MM.1S (cell line): ENCODE results near the gene SLC24A3.

Source experiments
- DNase-seq: peaks from one replicate; pipeline ENCODE4 v3.0.0-alpha.2; 2015
- H2AFZ ChIP-seq: fragments of 300-600 bp; sonication (generic); 2 replicates; pipeline ENCODE4 v1.6.0; 2016; ENCODE audit warnings: antibody characterized with exemption, low read length
- H3F3A ChIP-seq: fragments of 300-600 bp; sonication (generic); 2 replicates; pipeline ENCODE4 v1.6.1; 2016; ENCODE audit warnings: mild to moderate bottlenecking, antibody characterized with exemption, low read length, moderate library complexity, mixed read lengths; ENCODE audit not compliant: insufficient read depth
- H3K27ac ChIP-seq: fragments of 300-600 bp; sonication (generic); 2 replicates; pipeline ENCODE4 v1.5.1; 2016; ENCODE audit warnings: mild to moderate bottlenecking, low read length
- H3K27me3 ChIP-seq: fragments of 300-600 bp; sonication (generic); replicated peaks from 2 replicates; pipeline ENCODE4 v1.6.0; 2016; ENCODE audit warnings: low read length; ENCODE audit not compliant: insufficient read depth
- H3K36me3 ChIP-seq: fragments of 300-600 bp; sonication (generic); replicated peaks from 2 replicates; pipeline ENCODE4 v1.6.1; 2016; ENCODE audit warnings: mild to moderate bottlenecking, low read length, mixed read lengths; ENCODE audit not compliant: insufficient read depth
- H3K4me1 ChIP-seq: fragments of 300-600 bp; sonication (generic); 2 replicates; pipeline ENCODE4 v1.6.1; 2016; ENCODE audit warnings: low read length, mixed read lengths
- H3K4me2 ChIP-seq: fragments of 300-600 bp; sonication (generic); 2 replicates; pipeline ENCODE4 v1.6.0; 2016; ENCODE audit warnings: low read depth, low read length
- H3K4me3 ChIP-seq: fragments of 300-600 bp; sonication (generic); 2 replicates; pipeline ENCODE4 v1.5.1; 2016; ENCODE audit warnings: low read length, mixed read lengths
- H3K79me2 ChIP-seq: fragments of 300-600 bp; sonication (generic); 2 replicates; pipeline ENCODE4 v1.6.1; 2016; ENCODE audit warnings: mixed run types, low read length, mixed read lengths
- H3K9ac ChIP-seq: fragments of 300-600 bp; sonication (generic); 2 replicates; pipeline ENCODE4 v1.6.1; 2016; ENCODE audit warnings: low read length, mixed read lengths
- H3K9me2 ChIP-seq: fragments of 300-600 bp; sonication (generic); replicated peaks from 2 replicates; pipeline ENCODE4 v1.6.1; 2016; ENCODE audit warnings: mild to moderate bottlenecking, low read length, mixed read lengths; ENCODE audit not compliant: insufficient read depth
- H3K9me3 ChIP-seq: fragments of 300-600 bp; sonication (generic); replicated peaks from 2 replicates; pipeline ENCODE4 v1.6.1; 2016; ENCODE audit warnings: mild to moderate bottlenecking, low read length, mixed read lengths; ENCODE audit not compliant: insufficient read depth
- H4K20me1 ChIP-seq: fragments of 300-600 bp; sonication (generic); 2 replicates; pipeline ENCODE4 v1.6.1; 2016; ENCODE audit warnings: mild to moderate bottlenecking, low read length, moderate library complexity, mixed read lengths; ENCODE audit not compliant: insufficient read depth
- CTCF ChIP-seq: fragments of 300-600 bp; sonication (generic); IDR thresholded peaks from 2 replicates; pipeline ENCODE4 v1.5.1; 2016; ENCODE audit warnings: antibody characterized with exemption, low read length, mixed read lengths
- EZH2 ChIP-seq: fragments of 300-600 bp; sonication (generic); optimal IDR thresholded peaks from 2 replicates; pipeline ENCODE3; 2017; ENCODE audit warnings: low read depth, mild to moderate bottlenecking, antibody characterized with exemption, low read length, mixed read lengths
- EZH2phosphoT487 ChIP-seq: fragments of 300-600 bp; sonication (generic); IDR thresholded peaks from 2 replicates; pipeline ENCODE4 v1.6.1; 2018; ENCODE audit warnings: antibody characterized with exemption, low read length

SLC24A3 gene

GRCh38 chr20:19659448-19659847 lies 447.0 kb downstream of the SLC24A3 start:
- Histone ChIP-seq H3K9me3 (no peaks in the 10 kb centered on the region), H3K27ac (no peak overlapping the region), H3K79me2 (no peaks in the 10 kb centered on the region), H3K9me2 (no peaks in the 10 kb centered on the region), H2AFZ (no peak overlapping the region), H3K4me1 (peaks cover 13% of the 10 kb centered on the region), H3K27me3 (no peaks in the 10 kb centered on the region), H3K9ac (no peak overlapping the region), H3F3A (no peaks in the 10 kb centered on the region), H3K4me3 (no peak overlapping the region), H4K20me1 (no peaks in the 10 kb centered on the region), H3K36me3 (no peaks in the 10 kb centered on the region), H3K4me2 (no peak overlapping the region)
- no peak for DNase-seq
- no peak for TF ChIP-seq EZH2
- no peak for TF ChIP-seq EZH2phosphoT487
- TF ChIP-seq CTCF, result no peak

GRCh38 chr20:19660808-19661378 lies 448.5 kb downstream of the SLC24A3 start:
- no peak for TF ChIP-seq EZH2phosphoT487
- no peak for TF ChIP-seq CTCF
- no peak for TF ChIP-seq EZH2
- no peak overlapping the region for H3K4me2 ChIP-seq
- H3K27ac ChIP-seq, result no peak overlapping the region
- H3K9ac ChIP-seq, result no peak overlapping the region
- no peaks in the 10 kb centered on the region for H3K9me3 ChIP-seq
- no peak overlapping the region for H3K4me3 ChIP-seq
- no peaks in the 10 kb centered on the region for H3K79me2 ChIP-seq
- no peak overlapping the region for H2AFZ ChIP-seq
- no peak for DNase-seq
- no peaks in the 10 kb centered on the region for H4K20me1 ChIP-seq
- no peaks in the 10 kb centered on the region for H3K36me3 ChIP-seq
- H3K27me3 ChIP-seq, result no peaks in the 10 kb centered on the region
- H3F3A ChIP-seq, result no peaks in the 10 kb centered on the region
- H3K9me2 ChIP-seq, result no peaks in the 10 kb centered on the region
- peaks cover 13% of the 10 kb centered on the region for H3K4me1 ChIP-seq

- H3K27ac ChIP-seq, result no peak overlapping the region
- H3K9me3 ChIP-seq, result no peaks in the 10 kb centered on the region
- no peaks in the 10 kb centered on the region for H3F3A ChIP-seq
- no peaks in the 10 kb centered on the region for H3K9me2 ChIP-seq
- no peaks in the 10 kb centered on the region for H4K20me1 ChIP-seq
- no peak overlapping the region for H3K9ac ChIP-seq
- no peak overlapping the region for H3K4me3 ChIP-seq
- no peak overlapping the region for H3K4me2 ChIP-seq
- no peaks in the 10 kb centered on the region for H3K27me3 ChIP-seq
- H3K79me2 ChIP-seq, result no peaks in the 10 kb centered on the region
- H3K4me1 ChIP-seq, result peaks cover 13% of the 10 kb centered on the region
- TF ChIP-seq CTCF (peak; percentile 98), EZH2 (no peak), EZH2phosphoT487 (no peak)
- H3K36me3 ChIP-seq, result no peaks in the 10 kb centered on the region
- H2AFZ ChIP-seq, result no peak overlapping the region
- DNase-seq, result peak; percentile 68
Measured at GRCh38 chr20:19661717-19662636, 449.5 kb downstream of the SLC24A3 start.
